ENCODE data around the gene IRX4.

The IRX4 gene

GRCh38 chr5:1887588-1888360, 5.0 kb upstream of the IRX4 start:
- Mint-ChIP-seq H3K4me1 (peaks cover 5% of the 10 kb centered on the region), H3K4me3 (no peak overlapping the region), H3K27me3 (peaks cover 22% of the 10 kb centered on the region), H3K9me3 (no peaks in the 10 kb centered on the region), H3K27ac (no peak overlapping the region), H3K36me3 (no peaks in the 10 kb centered on the region)

- Mint-ChIP-seq H3K4me3 (no peak overlapping the region), H3K27me3 (peaks cover 23% of the 10 kb centered on the region), H3K9me3 (no peaks in the 10 kb centered on the region), H3K36me3 (no peaks in the 10 kb centered on the region), H3K4me1 (peaks cover 5% of the 10 kb centered on the region), H3K27ac (no peak overlapping the region)
Measured at GRCh38 chr5:1886846-1887587, 4.3 kb upstream of the IRX4 start.

GRCh38 chr5:1885868-1886845, 3.4 kb upstream of the IRX4 start:
- Mint-ChIP-seq H3K27me3 (peaks cover 25% of the 10 kb centered on the region), H3K4me1 (peaks cover 7% of the 10 kb centered on the region), H3K4me3 (no peak overlapping the region), H3K27ac (no peak overlapping the region), H3K9me3 (no peaks in the 10 kb centered on the region), H3K36me3 (no peaks in the 10 kb centered on the region)

GRCh38 chr5:1885404-1885755, 2.7 kb upstream of the IRX4 start:
- H3K36me3 Mint-ChIP-seq = no peaks in the 10 kb centered on the region
- H3K4me1 Mint-ChIP-seq = peaks cover 9% of the 10 kb centered on the region
- H3K27ac Mint-ChIP-seq = no peak overlapping the region
- no peak overlapping the region for H3K4me3 Mint-ChIP-seq
- H3K9me3 Mint-ChIP-seq = no peaks in the 10 kb centered on the region
- H3K27me3 Mint-ChIP-seq = peaks cover 28% of the 10 kb centered on the region

GRCh38 chr5:1884678-1885403, 2.1 kb upstream of the IRX4 start:
- Mint-ChIP-seq H3K4me3 (no peak overlapping the region), H3K27me3 (peaks cover 32% of the 10 kb centered on the region), H3K4me1 (peaks cover 12% of the 10 kb centered on the region), H3K27ac (no peak overlapping the region), H3K9me3 (no peaks in the 10 kb centered on the region), H3K36me3 (no peaks in the 10 kb centered on the region)

- Mint-ChIP-seq H3K36me3 (no peaks in the 10 kb centered on the region), H3K9me3 (no peaks in the 10 kb centered on the region), H3K27me3 (peaks cover 36% of the 10 kb centered on the region), H3K4me3 (peak overlapping the region; percentile 23), H3K4me1 (peaks cover 12% of the 10 kb centered on the region), H3K27ac (no peak overlapping the region)
Measured at GRCh38 chr5:1883925-1884677, 1.4 kb upstream of the IRX4 start.

- H3K9me3 Mint-ChIP-seq = no peaks in the 10 kb centered on the region
- H3K36me3 Mint-ChIP-seq = no peaks in the 10 kb centered on the region
- peaks cover 31% of the 10 kb centered on the region for H3K27me3 Mint-ChIP-seq
- peak overlapping the region; percentile 19 for H3K4me3 Mint-ChIP-seq
- no peak overlapping the region for H3K27ac Mint-ChIP-seq
- peaks cover 12% of the 10 kb centered on the region for H3K4me1 Mint-ChIP-seq
Measured at GRCh38 chr5:1883120-1883924, 597 bp upstream of the IRX4 start.

GRCh38 chr5:1881731-1882336, 891 bp downstream of the IRX4 start:
- H3K36me3 Mint-ChIP-seq = no peaks in the 10 kb centered on the region
- H3K4me1 Mint-ChIP-seq = peaks cover 12% of the 10 kb centered on the region
- peaks cover 35% of the 10 kb centered on the region for H3K27me3 Mint-ChIP-seq
- no peak overlapping the region for H3K4me3 Mint-ChIP-seq
- H3K27ac Mint-ChIP-seq = no peak overlapping the region
- H3K9me3 Mint-ChIP-seq = no peaks in the 10 kb centered on the region

- no peak overlapping the region for H3K27ac Mint-ChIP-seq
- peaks cover 35% of the 10 kb centered on the region for H3K27me3 Mint-ChIP-seq
- peaks cover 12% of the 10 kb centered on the region for H3K4me1 Mint-ChIP-seq
- H3K9me3 Mint-ChIP-seq = no peaks in the 10 kb centered on the region
- no peak overlapping the region for H3K4me3 Mint-ChIP-seq
- H3K36me3 Mint-ChIP-seq = no peaks in the 10 kb centered on the region
Measured at GRCh38 chr5:1881098-1881572, 1.6 kb downstream of the IRX4 start.

- Mint-ChIP-seq H3K36me3 (no peaks in the 10 kb centered on the region), H3K9me3 (no peaks in the 10 kb centered on the region), H3K27ac (no peak overlapping the region), H3K4me1 (peaks cover 16% of the 10 kb centered on the region), H3K4me3 (no peak overlapping the region), H3K27me3 (peaks cover 36% of the 10 kb centered on the region)
Measured at GRCh38 chr5:1880377-1881025, 2.2 kb downstream of the IRX4 start.

GRCh38 chr5:1879292-1880263, 3.1 kb downstream of the IRX4 start:
- peaks cover 16% of the 10 kb centered on the region for H3K4me1 Mint-ChIP-seq
- peaks cover 32% of the 10 kb centered on the region for H3K27me3 Mint-ChIP-seq
- no peak overlapping the region for H3K27ac Mint-ChIP-seq
- H3K4me3 Mint-ChIP-seq = no peak overlapping the region
- no peaks in the 10 kb centered on the region for H3K9me3 Mint-ChIP-seq
- H3K36me3 Mint-ChIP-seq = no peaks in the 10 kb centered on the region

Measured in activated naive CD4-positive, alpha-beta T cell treated with anti-CD3 and anti-CD28 coated beads, Interleukin-2, amount 50 U/mL, for 24 hours (primary cell).